Fibroblast of lung (primary cell): ENCODE measurements around the gene CHRND. TPM values are rescaled to one million over a fixed set of nuclear protein-coding genes. Genes with fewer than 3 reads are reported as not detected.

Experiments
- DNase-seq, 2 donors: peaks; one replicate each; pipeline versions ENCODE4 v3.0.0 to v3.0.0-alpha.2; 2010; ENCODE audit warnings: low read depth in 2 of 2
- H2AFZ ChIP-seq: 2 replicates; pipeline ENCODE4 v1.5.1; 2012; ENCODE audit warnings: low read length, control low read depth, inconsistent platforms
- H3K27ac ChIP-seq: 2 replicates; pipeline ENCODE4 v1.5.1; 2011; ENCODE audit warnings: low read length, control low read depth; ENCODE audit not compliant: insufficient read depth
- H3K27me3 ChIP-seq: 2 replicates; pipeline ENCODE4 v1.5.1; 2011; ENCODE audit warnings: mild to moderate bottlenecking, low read length; ENCODE audit not compliant: control insufficient read depth, insufficient read depth
- H3K36me3 ChIP-seq: 2 replicates; pipeline ENCODE4 v1.5.1; 2011; ENCODE audit warnings: low read length; ENCODE audit not compliant: control insufficient read depth, insufficient read depth
- H3K4me1 ChIP-seq: 2 replicates; pipeline ENCODE4 v1.5.1; 2011; ENCODE audit warnings: low read length; ENCODE audit not compliant: control insufficient read depth, insufficient read depth; ENCODE audit errors: extremely low read depth
- H3K4me2 ChIP-seq: 2 replicates; pipeline ENCODE4 v1.5.1; 2011; ENCODE audit warnings: low read length, control low read depth; ENCODE audit not compliant: insufficient read depth; ENCODE audit errors: extremely low read depth
- H3K4me3 ChIP-seq, 4 experiments: fragments of 200-600 bp in 1 of 4; sonication (generic) in 1 of 4; replicated peaks in 1 of 4; 2 replicates each; pipeline ENCODE4 v1.5.1; 2011 to 2016; ENCODE audit warnings: low read length in 4 of 4, low read depth in 3 of 4, mild to moderate bottlenecking in 3 of 4, control low read depth in 2 of 4, inconsistent platforms in 1 of 4, mixed read lengths in 1 of 4; ENCODE audit not compliant: insufficient read depth in 1 of 4; ENCODE audit errors: control extremely low read depth in 1 of 4
- H3K79me2 ChIP-seq: 2 replicates; pipeline ENCODE4 v1.5.1; 2012; ENCODE audit warnings: mild to moderate bottlenecking, low read length, inconsistent platforms; ENCODE audit not compliant: control insufficient read depth, insufficient read depth
- H3K9ac ChIP-seq: 2 replicates; pipeline ENCODE4 v1.5.1; 2011; ENCODE audit warnings: mild to moderate bottlenecking, low read length, control low read depth; ENCODE audit not compliant: insufficient read depth
- H3K9me3 ChIP-seq: 2 replicates; pipeline ENCODE4 v1.5.1; 2012; ENCODE audit warnings: low read depth, low read length; ENCODE audit not compliant: control insufficient read depth, insufficient read depth
- H4K20me1 ChIP-seq: 2 replicates; pipeline ENCODE4 v1.5.1; 2011; ENCODE audit warnings: low read length; ENCODE audit not compliant: control insufficient read depth, insufficient read depth; ENCODE audit errors: extremely low read depth
- CTCF ChIP-seq, 2 donors: IDR thresholded peaks in 1 of 2; conservative IDR thresholded peaks in 1 of 2; 1 replicate in 1 of 2; 2 replicates in 1 of 2; pipeline ENCODE4 v1.5.1; 2011 to 2012; ENCODE audit warnings: low read length in 2 of 2, control low read depth in 1 of 2, inconsistent platforms in 1 of 2, low read depth in 1 of 2, mild to moderate bottlenecking in 1 of 2
- EZH2 ChIP-seq: IDR thresholded peaks from 2 replicates; pipeline ENCODE4 v1.5.1; 2012; ENCODE audit warnings: low read length, control low read depth, mild to moderate bottlenecking; ENCODE audit errors: missing control alignments
- polyA plus RNA-seq, 2 donors: library from polyadenylated mRNA; depleted of rRNA in 1 of 2; stranded (reverse) in 1 of 2; unstranded in 1 of 2; fragments of >200 nt; gene quantifications; 2 replicates each; pipeline ENCODE4 v1.2.1, GENCODE V29; 2011 to 2012; ENCODE audit warnings: missing spikeins in 1 of 2
- total RNA-seq: library from RNA; depleted of rRNA; stranded (reverse); fragments of >200 nt; gene quantifications from 2 replicates; pipeline ENCODE4 v1.2.1, GENCODE V29; 2014

CHRND gene
- total and polyA plus RNA-seq, 2 donors (not counting 1 experiment from before 2014, with no cell fraction given): not detected

- DNase-seq: no peak
- no peak overlapping the region for H3K27ac ChIP-seq
- H3K36me3 ChIP-seq: no peaks in the 10 kb centered on the region
- TF ChIP-seq EZH2 (no peak), CTCF (conservative IDR thresholded peaks at IDR 0.05 in 1 of 2, IDR thresholded peaks at IDR 0.05 in 1 of 2; ENCODE audit: low read depth in 1 of 2, low read length in 2 of 2) (no peak)
- no peaks in the 10 kb centered on the region for H3K4me1 ChIP-seq
- no peak overlapping the region for H3K4me2 ChIP-seq
- H4K20me1 ChIP-seq: no peaks in the 10 kb centered on the region
- no peaks in the 10 kb centered on the region for H3K79me2 ChIP-seq
- peaks cover 6% of the 10 kb centered on the region for H3K27me3 ChIP-seq
- H3K4me3 ChIP-seq: no peak overlapping the region
- H3K9me3 ChIP-seq: no peaks in the 10 kb centered on the region
- H2AFZ ChIP-seq: no peak overlapping the region
- no peak overlapping the region for H3K9ac ChIP-seq
Observed at GRCh38 chr2:232541961-232542714, 16.2 kb downstream of the CHRND start.

GRCh38 chr2:232542715-232543467 lies 16.9 kb downstream of the CHRND start:
- H2AFZ ChIP-seq: no peak overlapping the region
- H3K27ac ChIP-seq: no peak overlapping the region
- peaks cover 6% of the 10 kb centered on the region for H3K27me3 ChIP-seq
- TF ChIP-seq CTCF (conservative IDR thresholded peaks at IDR 0.05 in 1 of 2, IDR thresholded peaks at IDR 0.05 in 1 of 2; ENCODE audit: low read depth in 1 of 2, low read length in 2 of 2): no peak
- no peak for TF ChIP-seq EZH2
- H3K4me3 ChIP-seq: no peak overlapping the region
- no peaks in the 10 kb centered on the region for H3K4me1 ChIP-seq
- H3K36me3 ChIP-seq: no peaks in the 10 kb centered on the region
- H3K4me2 ChIP-seq: no peak overlapping the region
- no peaks in the 10 kb centered on the region for H4K20me1 ChIP-seq
- H3K9me3 ChIP-seq: no peaks in the 10 kb centered on the region
- H3K9ac ChIP-seq: no peak overlapping the region
- no peaks in the 10 kb centered on the region for H3K79me2 ChIP-seq
- DNase-seq: no peak

GRCh38 chr2:232543491-232543890 lies 17.5 kb downstream of the CHRND start:
- H2AFZ ChIP-seq: no peak overlapping the region
- no peaks in the 10 kb centered on the region for H3K36me3 ChIP-seq
- peaks cover 4% of the 10 kb centered on the region for H3K27me3 ChIP-seq
- H3K4me2 ChIP-seq: no peak overlapping the region
- no peaks in the 10 kb centered on the region for H4K20me1 ChIP-seq
- H3K4me3 ChIP-seq: no peak overlapping the region
- H3K79me2 ChIP-seq: no peaks in the 10 kb centered on the region
- H3K9ac ChIP-seq: no peak overlapping the region
- no peak overlapping the region for H3K27ac ChIP-seq
- no peak for DNase-seq
- H3K4me1 ChIP-seq: no peaks in the 10 kb centered on the region
- no peaks in the 10 kb centered on the region for H3K9me3 ChIP-seq
- no peak for TF ChIP-seq CTCF (conservative IDR thresholded peaks at IDR 0.05 in 1 of 2, IDR thresholded peaks at IDR 0.05 in 1 of 2; ENCODE audit: low read depth in 1 of 2, low read length in 2 of 2)
- no peak for TF ChIP-seq EZH2
